Ammon's horn (tissue), 1 donor: ENCODE measurements around the gene C1orf198.
A peak's percentile ranks its signal among the peaks of the same experiment; 100 is the strongest.

Source experiments
- DNase-seq: peaks from one replicate; pipeline ENCODE4 v3.0.0-alpha.2; 2016; ENCODE audit warnings: low spot score

The C1orf198 gene, protein sequence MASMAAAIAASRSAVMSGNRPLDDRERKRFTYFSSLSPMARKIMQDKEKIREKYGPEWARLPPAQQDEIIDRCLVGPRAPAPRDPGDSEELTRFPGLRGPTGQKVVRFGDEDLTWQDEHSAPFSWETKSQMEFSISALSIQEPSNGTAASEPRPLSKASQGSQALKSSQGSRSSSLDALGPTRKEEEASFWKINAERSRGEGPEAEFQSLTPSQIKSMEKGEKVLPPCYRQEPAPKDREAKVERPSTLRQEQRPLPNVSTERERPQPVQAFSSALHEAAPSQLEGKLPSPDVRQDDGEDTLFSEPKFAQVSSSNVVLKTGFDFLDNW

DNA sequence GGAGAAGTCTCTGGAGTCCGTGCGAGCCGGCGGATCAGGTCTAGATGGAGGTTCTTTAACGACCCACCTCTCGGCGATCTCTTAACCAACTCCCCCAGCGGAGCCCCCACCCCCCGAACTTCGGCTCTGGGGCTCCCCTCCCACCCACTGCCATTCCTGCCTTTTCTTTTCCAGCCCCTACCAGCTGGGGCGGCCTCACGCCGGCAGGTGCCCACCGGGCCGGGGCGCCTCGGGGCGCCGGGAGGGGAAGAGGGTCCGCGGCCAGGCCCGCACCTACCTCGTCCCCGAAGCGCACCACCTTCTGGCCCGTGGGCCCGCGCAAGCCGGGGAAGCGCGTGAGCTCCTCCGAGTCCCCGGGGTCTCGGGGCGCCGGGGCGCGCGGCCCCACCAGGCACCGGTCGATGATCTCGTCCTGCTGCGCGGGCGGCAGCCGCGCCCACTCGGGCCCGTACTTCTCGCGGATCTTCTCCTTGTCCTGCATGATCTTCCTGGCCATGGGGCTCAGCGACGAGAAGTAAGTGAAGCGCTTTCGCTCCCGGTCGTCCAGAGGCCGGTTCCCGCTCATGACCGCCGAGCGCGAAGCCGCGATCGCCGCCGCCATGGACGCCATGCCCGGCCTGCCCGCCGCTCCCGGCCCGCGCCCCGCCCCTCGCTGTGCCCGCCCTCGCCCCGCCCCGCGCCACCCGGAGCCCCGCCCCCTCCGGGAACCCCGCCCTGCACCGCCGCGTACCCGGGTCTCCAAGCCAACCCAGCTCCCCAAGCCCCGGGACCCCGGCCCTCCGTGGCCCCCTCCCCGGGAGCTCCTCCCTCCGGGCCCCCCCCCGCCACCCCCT is at the start of gene C1orf198:
Gene C1orf198, minus strand, starts transcription at position 619 of the 833 bp plus-strand sequence. Its CDS starts 9 bp downstream, at position 610.
- peak; percentile 82 for DNase-seq

DNA sequence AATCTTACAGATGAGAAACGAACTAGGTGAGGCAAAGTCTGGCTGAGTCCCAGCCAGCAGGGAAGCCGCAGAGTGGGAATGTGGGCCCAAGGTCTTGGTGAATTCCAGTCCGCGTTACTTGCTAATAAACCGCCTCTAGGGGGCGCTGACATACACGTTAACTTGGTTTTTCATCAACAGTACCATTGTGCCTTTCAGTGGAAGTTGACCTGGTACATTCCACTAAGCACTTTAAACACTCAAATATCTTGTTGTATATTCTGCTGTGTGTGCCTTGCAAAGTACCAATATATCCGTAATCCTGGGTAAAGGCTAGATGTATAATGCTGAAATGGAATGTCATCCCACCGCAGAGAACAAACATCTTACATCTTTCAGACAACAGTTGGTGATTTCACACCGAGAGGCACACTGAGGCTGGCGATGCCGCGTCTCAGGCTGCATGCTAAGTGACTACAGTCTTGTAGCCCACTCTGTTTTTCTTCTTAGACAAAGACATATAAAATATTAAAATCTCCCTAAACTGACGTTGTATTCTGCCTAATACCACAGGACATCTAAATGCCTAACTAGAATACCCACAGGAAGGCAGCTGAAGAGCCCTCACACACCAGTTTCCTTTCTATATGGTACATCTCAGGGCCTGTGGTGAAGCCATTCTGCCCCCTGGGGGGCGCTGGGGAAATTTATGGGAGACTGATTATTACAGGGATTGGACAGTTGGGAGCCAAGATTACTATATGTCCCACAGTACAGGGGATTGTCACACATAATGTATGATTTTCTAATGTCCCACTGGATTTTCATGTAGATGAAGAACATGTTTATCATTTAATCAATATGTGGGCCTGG is 49.2 kb upstream of the C1orf198 start:
- peak; percentile 82 for DNase-seq

DNA sequence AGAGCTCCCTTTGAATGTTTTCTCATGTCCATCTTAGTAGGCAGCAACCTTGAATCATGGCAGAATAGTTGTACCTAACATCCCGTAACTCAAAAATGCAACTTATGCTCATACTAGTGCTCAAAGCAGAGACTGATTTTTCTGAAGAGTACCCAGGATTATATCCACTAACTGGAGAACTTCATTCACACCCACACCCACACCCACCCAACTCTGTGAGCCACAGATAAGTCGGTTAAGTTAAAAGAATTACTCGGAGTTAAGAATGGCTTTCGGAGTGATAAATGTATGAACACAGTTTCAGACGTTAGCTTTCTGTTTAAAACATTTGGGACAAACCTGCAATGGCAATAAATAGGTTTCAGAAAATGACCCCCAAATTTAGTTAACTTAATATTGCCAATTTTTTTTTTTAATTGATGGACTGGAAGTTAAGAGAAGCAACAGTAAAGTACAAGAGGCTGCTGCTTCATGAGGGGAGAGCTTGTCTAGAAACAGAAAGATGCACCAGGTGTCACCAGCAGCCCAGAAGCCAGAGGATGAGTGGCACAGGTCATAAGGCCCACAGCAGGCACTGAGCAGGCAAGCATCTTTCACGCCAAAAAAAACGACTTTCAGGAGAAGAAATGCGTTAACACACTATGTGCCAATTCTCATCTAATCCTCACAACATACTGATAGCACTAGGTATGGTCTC is 48.4 kb upstream of the C1orf198 start:
- no peak for DNase-seq

DNA sequence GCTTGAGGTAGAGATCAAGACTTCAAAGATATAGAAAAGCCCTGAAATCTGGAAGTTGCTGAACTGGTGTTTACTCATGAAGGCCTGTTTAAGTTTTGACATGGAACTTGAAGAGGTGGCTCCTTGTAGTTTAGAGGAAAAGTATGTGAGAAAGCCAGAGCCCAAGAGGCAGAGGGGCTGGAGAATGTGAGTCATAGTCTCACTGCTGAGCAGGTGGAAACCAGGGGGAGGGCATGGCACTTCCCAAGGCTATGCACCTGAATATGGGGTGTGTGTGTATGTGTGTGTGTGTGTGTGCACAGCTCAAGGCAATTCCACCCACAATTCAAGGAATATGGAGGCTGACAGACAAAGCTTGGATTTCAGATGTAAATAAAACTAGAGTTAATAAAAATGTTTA is 46.8 kb upstream of the C1orf198 start:
- no peak for DNase-seq

DNA sequence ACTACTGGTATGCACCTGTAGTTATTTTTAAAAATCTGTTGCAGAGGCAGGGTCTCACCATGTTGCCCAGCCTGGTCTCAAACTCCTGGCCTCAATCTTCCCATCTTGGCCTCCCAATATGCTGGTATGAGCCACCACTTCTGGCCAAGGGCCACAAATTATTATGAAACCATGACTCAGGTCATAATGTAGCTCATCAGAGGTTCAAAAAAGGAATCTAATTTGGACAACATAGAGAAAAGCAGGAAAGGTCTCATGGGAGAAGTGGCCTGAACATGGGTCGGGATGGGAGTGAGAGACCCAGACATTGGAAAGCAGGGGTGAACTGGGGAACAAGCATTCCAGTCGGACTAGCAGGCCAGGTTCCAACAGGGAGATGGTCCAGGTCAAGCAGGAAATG is 45.2 kb upstream of the C1orf198 start:
- DNase-seq = no peak

DNA sequence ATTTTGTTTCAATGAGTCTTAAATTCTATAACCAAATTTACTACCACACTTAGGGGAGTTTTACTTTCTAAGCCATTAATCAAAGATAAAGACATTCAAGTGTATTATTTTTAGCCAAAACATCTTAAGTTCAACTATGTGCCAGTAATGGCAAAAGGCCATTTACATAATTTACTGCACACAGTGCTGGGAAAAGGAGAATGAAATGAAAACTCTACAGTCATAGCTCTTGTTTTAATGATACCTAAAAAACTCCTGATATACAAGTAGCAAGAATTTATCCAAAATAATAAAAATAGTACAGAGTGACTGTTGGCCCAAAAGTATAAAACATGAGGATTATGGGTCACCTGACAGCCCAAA is 42.4 kb upstream of the C1orf198 start:
- no peak for DNase-seq

DNA sequence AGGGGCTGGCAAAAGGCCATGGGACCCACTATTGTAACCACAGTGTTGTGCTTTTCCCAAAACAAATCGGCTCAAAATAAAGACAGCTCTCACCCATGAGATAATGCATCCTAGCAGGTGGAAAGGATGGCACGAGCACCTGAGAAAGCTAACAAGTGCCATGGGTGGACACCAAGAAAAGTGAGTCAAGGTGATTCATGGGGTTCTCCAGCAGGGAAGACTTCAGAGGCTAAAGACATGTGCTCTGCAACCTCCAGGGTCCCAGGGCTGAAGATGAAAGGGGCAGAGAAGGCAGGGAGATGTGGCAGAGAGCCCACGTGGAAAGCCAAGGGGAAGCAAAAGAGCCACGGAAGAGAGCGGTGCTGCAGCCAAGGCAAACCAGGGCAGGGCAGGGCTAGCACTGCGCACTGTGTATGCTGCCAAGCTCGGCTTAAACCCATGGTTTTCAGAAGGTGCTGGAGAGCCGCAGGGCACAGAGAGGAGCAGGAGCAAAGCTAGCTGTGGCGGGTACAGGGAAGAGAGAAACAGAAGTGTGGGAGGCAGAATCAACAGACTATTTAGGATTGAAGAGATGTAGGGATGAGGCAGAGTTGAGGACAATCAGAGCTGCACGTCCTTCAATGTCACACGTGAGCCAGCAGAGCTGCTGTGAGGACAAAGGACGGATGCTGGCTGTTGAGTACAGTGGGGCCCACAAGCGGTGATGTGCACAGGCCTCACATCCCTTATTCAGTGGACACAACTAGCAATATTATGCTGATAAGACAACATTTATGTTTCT is 41.8 kb upstream of the C1orf198 start:
- DNase-seq = peak; percentile 87

DNA sequence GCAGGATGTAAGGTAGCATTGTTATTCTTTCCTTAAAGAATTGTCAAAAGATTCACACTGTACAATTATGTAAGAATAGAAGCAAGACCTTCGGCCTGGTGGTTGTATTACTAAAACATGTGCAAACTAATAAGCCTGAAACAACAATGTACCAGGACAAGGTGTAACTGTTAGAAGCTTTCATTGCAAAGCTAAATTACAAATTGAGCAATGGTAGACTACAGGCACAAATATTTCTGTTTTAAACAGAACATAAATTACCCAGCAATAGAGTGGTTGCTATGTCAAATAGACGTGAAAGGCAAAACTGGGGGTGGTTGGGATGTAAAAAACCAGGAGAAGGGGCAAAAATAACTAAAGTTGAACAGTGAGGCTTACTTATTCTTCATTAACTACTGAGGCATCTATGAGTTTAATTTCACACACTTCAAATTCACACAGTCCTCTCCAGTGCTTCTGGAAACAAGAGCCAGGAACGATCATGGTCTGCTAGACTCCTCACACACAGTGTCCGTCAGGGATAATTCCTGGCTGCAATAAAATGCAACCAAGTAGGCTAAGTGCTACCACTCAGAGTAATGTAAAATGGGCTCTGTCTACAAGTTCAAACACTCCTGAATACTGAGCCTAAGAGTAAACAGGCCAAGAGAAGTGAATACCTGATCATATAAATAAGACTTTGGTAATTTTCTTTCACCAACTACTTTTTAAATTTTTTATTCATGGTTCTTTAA is 39.3 kb upstream of the C1orf198 start:
- DNase-seq = no peak

DNA sequence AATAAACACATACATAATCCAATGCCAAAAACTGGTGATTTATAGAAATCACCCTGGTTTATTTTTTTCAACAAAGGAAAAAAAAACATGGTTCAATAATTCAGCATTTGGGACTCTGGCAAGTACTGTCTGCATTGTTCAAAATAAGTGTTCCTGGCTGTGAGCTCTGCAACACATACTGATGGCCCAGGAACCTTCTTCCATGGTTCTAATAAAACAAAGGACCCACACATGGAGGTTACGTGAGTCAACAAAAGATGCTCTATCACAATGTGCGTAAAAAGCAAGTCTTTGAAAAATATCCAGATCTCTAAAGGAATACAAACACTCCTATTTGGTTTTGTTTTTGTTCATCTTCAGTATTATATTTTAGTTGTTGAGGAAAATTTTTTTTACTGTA is 37.9 kb upstream of the C1orf198 start:
- no peak for DNase-seq

DNA sequence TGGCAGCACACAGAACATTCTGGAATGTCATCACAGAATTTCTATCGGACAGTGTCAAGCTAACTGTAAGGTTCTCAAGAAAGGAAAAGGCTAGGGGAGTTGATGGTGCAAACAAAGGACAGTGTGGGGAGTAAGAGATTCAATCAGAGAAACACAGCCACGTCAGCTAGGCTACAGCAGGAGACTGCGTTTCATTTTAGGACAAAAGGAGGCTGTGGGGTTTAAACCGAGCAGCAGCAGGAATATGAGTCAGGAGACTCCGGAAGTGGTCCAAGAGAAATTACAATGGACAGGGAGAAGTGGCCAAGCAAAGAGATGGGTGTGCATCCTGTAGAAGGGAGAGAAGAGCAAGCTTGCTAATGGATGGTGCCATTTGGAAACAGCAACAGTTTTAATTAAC is 37.4 kb upstream of the C1orf198 start:
- no peak for DNase-seq

DNA sequence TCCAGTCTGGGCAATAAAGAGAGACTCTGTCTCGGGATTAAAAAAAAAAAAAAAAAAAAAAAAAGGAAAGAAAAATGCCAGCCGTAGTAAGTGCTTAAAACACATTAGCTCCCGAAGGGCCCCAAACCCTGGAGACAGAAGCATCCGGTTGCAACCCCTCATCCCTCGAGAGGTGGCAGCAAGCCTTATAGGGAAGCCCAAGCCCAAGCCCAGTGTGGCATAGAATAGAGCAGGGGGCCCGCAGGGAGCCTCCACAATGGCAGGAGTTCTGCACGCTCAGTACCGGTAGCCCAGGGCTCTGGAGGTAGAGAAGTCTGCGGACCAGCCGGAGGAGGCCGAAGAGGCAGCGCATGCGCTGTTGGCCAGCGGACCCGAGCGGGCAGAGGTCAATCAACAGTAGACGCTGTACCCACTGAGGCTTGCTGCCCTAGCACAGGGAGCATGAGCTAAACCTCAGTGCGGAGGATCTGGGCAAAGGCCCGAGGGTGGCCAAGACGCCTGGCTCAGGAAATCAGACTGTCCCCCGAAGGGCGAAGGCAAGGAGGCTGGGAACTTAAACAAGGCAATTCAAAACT is 34.1 kb upstream of the C1orf198 start:
- no peak for DNase-seq

DNA sequence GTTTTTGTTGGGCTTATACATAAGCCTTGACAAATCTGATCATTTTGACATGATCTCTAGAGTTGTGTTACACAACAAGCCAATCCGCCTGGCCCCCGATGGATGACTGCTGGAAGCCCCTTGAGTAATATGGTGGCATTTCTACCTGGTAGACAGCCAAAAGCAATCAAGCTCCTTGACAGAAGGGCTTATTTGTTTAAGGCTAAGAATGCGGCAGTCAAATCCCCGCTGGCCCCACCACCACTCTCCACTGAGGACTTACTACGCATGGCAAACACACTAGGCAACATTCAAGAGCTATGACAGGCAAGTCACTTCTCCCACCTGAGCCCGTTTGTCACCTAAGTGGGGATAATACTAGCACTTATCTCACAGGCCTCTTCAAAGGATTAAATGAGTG is 33.4 kb upstream of the C1orf198 start:
- DNase-seq = no peak

DNA sequence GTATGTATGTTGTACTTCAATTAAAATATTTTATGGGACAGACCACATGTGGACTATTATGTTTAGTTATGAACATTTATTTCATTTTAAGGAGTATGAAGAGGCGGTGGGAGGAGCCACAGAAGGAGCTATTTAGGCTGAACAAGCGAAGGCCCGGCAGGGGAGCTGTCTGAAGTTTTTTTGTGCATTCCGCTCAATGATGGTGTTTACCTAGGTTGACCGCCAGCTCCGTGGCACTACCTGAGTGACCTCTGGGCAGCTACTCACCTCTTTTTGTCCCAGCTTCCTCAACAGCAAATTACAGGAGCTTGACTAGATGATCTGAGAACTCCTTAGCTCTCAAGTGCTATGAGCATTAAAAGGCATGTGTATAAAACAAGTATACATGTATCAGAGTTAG is 32.7 kb upstream of the C1orf198 start:
- DNase-seq = no peak

DNA sequence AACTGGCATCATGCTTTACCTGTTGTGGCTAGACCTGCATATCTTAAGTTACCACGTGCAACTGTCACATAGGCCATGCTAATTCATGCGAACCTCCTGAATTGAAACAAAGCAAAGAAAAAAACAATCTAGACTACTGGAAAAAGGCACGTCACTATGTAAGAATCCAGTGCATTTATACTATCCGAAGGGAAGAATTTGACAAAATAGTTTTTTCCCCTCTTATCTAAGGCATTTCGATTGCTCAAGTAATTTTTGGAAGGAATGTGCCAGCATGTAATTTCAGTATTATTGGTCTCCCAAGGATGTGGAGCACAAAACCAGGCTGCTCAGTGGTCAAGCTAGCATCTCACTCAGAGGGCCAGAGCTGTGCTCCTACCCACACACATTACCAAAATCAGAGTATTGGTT is 31.5 kb upstream of the C1orf198 start:
- DNase-seq = no peak

DNA sequence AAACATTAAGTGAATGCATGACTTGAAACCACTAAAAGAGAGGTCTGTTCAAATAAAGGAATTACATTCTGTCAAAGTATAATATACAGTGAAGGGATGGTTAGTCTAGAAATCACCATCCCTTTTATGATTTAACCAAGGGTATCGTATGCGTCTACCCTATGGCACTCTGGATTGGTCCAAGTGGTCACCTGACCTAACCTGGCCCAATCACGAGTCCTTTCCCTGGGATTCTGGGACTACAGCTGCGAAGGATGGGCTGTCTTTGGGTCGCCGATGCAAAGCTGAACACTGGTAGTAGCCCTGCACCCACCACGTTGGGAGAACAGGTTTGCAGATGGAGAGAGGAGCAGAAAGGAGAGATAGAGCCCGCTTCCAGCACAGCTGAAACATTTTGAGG is 30.4 kb upstream of the C1orf198 start:
- DNase-seq = no peak

DNA sequence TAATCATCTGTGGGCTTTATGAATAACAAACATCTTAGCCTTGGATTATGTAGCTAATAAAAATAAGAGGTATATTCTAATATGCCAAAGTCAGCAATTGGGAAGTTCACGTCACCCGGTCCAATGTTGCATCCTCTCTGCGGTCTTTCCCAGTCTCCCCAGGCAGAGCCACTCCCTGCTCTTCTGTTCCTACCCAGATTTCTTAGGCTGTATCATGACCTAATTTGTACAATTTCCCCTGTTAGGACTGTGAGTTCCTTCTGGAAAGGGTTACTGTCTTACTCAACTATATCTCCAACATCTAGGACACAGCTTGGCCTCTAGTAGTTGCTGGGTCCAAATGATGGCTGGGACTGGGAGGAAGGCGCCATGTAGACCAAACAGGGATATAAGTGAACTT is 29.8 kb upstream of the C1orf198 start:
- no peak for DNase-seq

DNA sequence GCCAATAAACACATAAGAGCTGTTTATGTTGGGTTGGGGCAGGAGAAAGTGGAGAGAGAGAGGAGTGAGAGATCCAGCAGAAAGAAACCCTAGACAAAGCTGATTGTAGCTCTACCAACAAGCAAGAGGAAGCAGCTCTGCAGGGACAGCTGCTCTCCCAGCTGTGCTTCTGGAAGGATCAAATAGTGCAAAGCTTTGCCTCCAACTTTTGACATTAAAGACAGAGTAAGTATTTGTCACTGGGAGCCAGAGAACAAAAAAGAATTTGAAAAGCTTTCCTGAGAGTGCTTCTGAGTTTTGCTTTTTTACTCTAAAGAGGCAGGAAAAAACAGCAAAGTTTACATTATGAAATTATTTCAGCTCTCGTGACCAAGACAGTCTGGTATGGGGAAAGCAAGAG is 28.5 kb upstream of the C1orf198 start:
- no peak for DNase-seq

DNA sequence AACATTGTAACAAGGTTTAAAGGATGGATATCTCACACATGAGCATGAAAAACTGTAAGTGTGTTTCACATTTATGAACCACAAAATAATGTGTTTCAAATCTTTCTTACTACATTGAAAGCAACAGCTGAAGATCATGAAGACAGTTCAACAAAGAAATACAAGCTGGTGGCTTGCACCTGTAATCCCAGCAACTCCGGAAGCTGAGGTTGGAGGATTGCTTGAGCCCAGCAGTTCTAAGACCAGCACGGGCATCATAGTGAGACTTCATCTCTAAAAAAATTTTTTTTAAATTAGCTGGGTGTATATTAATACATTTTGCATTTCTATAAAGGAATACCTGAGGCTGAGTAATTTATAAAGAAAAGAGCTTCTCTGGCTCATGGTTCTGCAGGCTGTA is 27.1 kb upstream of the C1orf198 start:
- DNase-seq = no peak

DNA sequence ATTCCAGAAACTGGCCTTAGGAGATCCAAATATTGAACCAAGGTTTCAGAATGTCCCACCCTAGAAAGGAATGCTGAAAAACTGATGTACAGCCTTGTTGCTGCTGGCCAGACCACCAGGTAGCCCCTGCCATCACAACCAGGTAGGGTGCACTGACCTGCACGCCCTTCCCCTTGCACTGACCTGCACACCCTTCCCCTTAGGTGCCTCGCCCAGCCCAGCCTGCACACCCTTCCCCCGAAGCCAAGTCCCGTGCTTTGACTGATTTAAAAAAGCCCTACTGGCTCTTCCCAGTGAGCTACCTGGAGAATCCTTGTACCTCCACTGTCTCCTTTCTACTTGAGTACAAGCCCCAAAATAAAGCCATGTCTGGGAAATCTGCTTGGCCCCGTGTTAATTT is 26.3 kb upstream of the C1orf198 start:
- DNase-seq = no peak

DNA sequence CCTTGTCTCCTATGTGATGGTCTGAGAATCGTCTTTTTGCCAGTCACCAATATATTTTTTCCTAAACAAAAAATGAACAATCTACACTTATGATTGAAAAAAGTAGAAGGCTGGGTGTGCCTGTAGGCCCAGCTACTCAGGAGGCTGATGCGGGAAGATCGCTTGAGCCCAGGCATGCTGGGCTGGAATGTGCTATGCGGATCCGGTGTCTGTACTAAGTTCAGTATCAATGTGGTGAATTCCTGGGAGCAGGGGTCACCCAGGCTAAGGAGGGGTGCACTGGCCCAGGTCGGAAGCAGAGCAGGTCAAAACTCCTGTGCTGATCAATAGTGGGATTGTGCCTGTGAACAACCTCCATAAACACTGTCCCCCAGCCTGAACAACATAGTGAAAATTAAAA is 25.7 kb upstream of the C1orf198 start:
- no peak for DNase-seq
